ENCODE results near the gene MAP1LC3B2.

Gene MAP1LC3B2

GRCh38 chr12:116614194-116614915, 55.2 kb downstream of the MAP1LC3B2 start:
- DNase-seq (ENCODE audit: low read depth in 2 of 2): no peak

GRCh38 chr12:116615141-116615861, 56.1 kb downstream of the MAP1LC3B2 start:
- DNase-seq (ENCODE audit: low read depth in 2 of 2): no peak

GRCh38 chr12:116616536-116617248, 57.5 kb downstream of the MAP1LC3B2 start:
- no peak for DNase-seq (ENCODE audit: low read depth in 2 of 2)

GRCh38 chr12:116619246-116619645, 60.1 kb downstream of the MAP1LC3B2 start:
- DNase-seq (ENCODE audit: low read depth in 2 of 2): no peak

- no peak for DNase-seq (ENCODE audit: low read depth in 2 of 2)
Measured at GRCh38 chr12:116620124-116620491, 60.9 kb downstream of the MAP1LC3B2 start.

- no peak for DNase-seq (ENCODE audit: low read depth in 2 of 2)
Measured at GRCh38 chr12:116620492-116621191, 61.5 kb downstream of the MAP1LC3B2 start.

GRCh38 chr12:116621194-116621593, 62.0 kb downstream of the MAP1LC3B2 start:
- no peak for DNase-seq (ENCODE audit: low read depth in 2 of 2)

- no peak for DNase-seq (ENCODE audit: low read depth in 2 of 2)
Measured at GRCh38 chr12:116624516-116624915, 65.3 kb downstream of the MAP1LC3B2 start.

- no peak for DNase-seq (ENCODE audit: low read depth in 2 of 2)
Measured at GRCh38 chr12:116626153-116626552, 67.0 kb downstream of the MAP1LC3B2 start.
